ENCODE data around the gene DGKQ.
A peak's percentile ranks its signal among the peaks of the same experiment; 100 is the strongest.
"Not testable (repeated sequence)": the region's sequence is repeated elsewhere in the genome, so short reads cannot be mapped to it uniquely, and the experiment has no call there.

The DGKQ gene

GRCh38 chr4:948101-948935, 25.1 kb downstream of the DGKQ start:
- DNase-seq, result no peak

- DNase-seq, result no peak
Observed at GRCh38 chr4:947491-947971, 25.8 kb downstream of the DGKQ start.

GRCh38 chr4:946517-947471, 26.6 kb downstream of the DGKQ start:
- DNase-seq, result no peak

GRCh38 chr4:946103-946450, 27.3 kb downstream of the DGKQ start:
- no peak for DNase-seq

GRCh38 chr4:945274-946102, 27.9 kb downstream of the DGKQ start:
- DNase-seq, result no peak

GRCh38 chr4:939508-939907, 33.9 kb downstream of the DGKQ start:
- DNase-seq, result not testable (repeated sequence)

- no peak for DNase-seq
Observed at GRCh38 chr4:932713-933070, 40.7 kb downstream of the DGKQ start.

GRCh38 chr4:931960-932712, 41.2 kb downstream of the DGKQ start, which contains the start of the genes GAK and TMEM175:
Gene GAK (minus strand): TSS chr4:932316. CDS start chr4:932187, 129 bp downstream.
Gene TMEM175 (plus strand): TSS chr4:932460. CDS start chr4:947740, 15,280 bp downstream.
- DNase-seq, result peak; percentile 56

- DNase-seq, result no peak
Observed at GRCh38 chr4:931194-931959, 42.0 kb downstream of the DGKQ start.

GRCh38 chr4:930827-931193, 42.6 kb downstream of the DGKQ start:
- DNase-seq, result no peak

- peak; percentile 5 for DNase-seq
Observed at GRCh38 chr4:930028-930551, 43.3 kb downstream of the DGKQ start.

GRCh38 chr4:929096-929765, 44.1 kb downstream of the DGKQ start:
- no peak for DNase-seq

GRCh38 chr4:927566-927965, 45.8 kb downstream of the DGKQ start:
- not testable (repeated sequence) for DNase-seq

- DNase-seq, result no peak
Observed at GRCh38 chr4:926538-926937, 46.8 kb downstream of the DGKQ start.

- DNase-seq, result no peak
Observed at GRCh38 chr4:925771-926500, 47.4 kb downstream of the DGKQ start.

GRCh38 chr4:925171-925570, 48.2 kb downstream of the DGKQ start:
- no peak for DNase-seq

GRCh38 chr4:924107-925096, 49.0 kb downstream of the DGKQ start:
- DNase-seq, result no peak

- no peak for DNase-seq
Observed at GRCh38 chr4:921830-922331, 51.5 kb downstream of the DGKQ start.
